ENCODE measurements around the gene MOK.

Gene MOK

DNA sequence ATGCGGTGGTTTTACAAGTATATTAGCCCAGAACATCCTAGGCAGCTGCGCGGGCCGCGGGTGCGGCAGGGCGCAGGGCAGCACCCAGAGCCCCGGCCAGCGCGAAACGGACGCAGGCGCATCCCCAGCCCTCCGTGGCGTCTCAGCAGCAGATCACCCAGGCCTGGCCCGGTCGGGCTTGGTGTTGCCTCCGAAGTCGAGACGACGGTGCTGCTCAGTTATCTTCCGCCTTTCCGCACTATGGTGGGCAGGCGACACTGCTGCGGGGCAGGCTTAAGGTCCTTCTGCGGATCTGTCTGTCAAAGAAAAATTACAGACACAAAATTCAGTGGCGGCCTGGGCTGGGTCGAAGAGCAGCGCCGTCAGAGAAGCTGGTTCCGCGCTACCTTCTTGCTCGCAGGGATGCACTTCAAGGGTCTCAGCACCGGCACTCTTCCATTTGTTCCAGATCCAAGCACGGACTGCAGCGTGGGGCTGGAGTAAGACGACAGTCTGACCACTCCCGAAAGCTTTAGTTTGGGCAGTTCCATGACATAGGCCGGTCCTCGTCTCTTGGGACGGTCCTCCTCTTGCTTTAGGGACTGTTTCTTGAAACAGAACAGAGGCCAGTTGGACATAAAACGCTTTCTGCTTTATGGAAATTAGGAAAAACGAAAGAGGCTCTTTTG, 75.8 kb downstream of the MOK start:
- CTCF ChIA-PET: interaction anchor here (0.8 to 5.5 kb wide), 3 partner anchors 8 to 86 kb away, joined by 3 to 60 read pairs (median 3); no protein-coding TSS in a partner anchor
- no peak overlapping the region for H3K4me3 ChIP-seq (ENCODE audit: low read depth, low read length)
- TF ChIP-seq, protein P1, sequence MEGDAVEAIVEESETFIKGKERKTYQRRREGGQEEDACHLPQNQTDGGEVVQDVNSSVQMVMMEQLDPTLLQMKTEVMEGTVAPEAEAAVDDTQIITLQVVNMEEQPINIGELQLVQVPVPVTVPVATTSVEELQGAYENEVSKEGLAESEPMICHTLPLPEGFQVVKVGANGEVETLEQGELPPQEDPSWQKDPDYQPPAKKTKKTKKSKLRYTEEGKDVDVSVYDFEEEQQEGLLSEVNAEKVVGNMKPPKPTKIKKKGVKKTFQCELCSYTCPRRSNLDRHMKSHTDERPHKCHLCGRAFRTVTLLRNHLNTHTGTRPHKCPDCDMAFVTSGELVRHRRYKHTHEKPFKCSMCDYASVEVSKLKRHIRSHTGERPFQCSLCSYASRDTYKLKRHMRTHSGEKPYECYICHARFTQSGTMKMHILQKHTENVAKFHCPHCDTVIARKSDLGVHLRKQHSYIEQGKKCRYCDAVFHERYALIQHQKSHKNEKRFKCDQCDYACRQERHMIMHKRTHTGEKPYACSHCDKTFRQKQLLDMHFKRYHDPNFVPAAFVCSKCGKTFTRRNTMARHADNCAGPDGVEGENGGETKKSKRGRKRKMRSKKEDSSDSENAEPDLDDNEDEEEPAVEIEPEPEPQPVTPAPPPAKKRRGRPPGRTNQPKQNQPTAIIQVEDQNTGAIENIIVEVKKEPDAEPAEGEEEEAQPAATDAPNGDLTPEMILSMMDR (IDR thresholded peaks at IDR 0.05; ENCODE audit: insufficient read depth, low read length, missing control alignments): no peak
- no peak for DNase-seq (ENCODE audit: low read depth, low spot score)
- POLR2A ChIA-PET: no interaction called here

DNA sequence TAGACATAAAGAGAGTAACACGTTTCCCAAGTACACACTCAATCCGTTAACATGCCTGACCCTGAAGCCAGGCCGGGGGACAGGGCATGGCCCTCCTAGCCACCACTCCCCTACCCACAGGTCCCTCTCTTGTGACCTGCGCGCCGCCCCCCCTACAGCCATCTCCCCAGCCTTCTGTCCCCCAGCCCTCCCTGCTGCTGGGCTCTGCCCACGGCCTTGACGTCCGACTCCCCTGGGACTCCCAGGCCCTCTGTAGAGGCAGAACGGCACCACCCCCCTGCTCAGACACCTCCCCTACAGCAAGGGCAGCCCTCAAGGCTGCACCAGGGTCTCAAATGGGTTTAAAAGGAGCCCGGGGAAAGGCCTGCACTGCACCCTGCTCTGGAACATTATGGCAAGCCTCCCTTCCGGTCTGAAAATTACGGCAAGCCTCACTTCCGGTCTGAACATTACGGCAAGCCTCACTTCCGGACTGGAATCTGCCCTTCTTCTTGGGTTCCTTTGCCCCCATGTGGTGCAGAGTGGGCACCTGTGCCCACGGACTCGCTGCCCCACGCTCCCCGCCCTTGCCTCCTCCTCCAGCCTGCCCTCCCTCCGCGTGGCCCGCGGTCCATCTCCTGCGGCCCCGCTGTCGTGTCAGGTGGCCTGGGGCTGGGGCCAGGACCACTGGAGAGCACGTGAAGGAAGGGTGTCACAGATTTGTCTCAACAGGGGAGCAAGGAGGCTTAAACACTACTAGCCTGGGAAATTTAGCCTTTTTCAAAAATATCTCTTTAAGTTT, 77.6 kb downstream of the MOK start:
- POLR2A ChIA-PET: no interaction called here
- CTCF ChIA-PET: interaction anchor here (1.2 to 1.5 kb wide), 2 partner anchors 9 to 87 kb away, joined by 4 to 5 read pairs; no protein-coding TSS in a partner anchor
- no peak for DNase-seq (ENCODE audit: low read depth, low spot score)
- no peak overlapping the region for H3K4me3 ChIP-seq (ENCODE audit: low read depth, low read length)
- TF ChIP-seq, protein P1 (IDR thresholded peaks at IDR 0.05; ENCODE audit: insufficient read depth, low read length, missing control alignments): no peak

DNA sequence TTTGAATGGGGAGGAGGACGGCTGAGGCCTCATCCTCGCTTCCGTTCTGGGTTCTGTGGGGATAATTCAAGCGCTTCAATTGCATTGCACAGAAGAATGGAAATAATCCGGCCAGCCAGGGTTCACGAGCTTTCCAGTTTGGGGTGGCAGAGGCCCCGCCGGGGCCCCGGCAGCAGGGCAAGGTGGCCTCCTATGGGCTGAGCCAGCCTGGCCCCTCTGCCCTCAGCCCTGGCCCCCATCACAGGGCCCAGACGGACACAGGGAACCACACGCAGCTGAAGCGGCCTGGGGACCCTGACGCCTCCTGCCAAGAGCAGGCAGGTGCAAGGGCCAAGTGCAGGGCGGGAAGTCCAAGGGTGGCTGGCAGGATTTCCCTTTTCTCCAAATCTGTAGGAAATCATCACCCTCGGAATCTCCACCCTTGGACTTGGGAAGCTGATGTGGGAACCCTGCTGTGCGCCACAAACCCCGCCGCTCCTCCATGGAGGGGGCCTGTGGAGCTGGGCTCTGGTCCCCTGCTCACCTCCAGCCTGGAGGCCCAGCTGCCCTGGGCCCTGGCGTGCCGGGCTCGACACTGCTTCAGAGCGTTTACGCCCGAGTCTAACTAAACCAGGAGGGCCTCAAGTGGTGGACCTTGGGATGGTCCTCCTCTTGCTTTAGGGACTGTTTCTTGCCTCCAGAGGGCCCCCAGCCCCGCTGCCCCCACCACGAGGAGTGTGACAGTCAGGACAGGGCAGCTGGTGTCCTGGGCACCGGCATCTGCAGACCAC, 78.4 kb downstream of the MOK start:
- POLR2A ChIA-PET: no interaction called here
- TF ChIP-seq, protein P1 (IDR thresholded peaks at IDR 0.05; ENCODE audit: insufficient read depth, low read length, missing control alignments): no peak

GRCh38 chr14:102225936-102226335, 79.0 kb downstream of the MOK start:
- CTCF ChIA-PET: interaction anchor here (1.5 to 2.6 kb wide), 3 partner anchors 7 to 89 kb away, joined by 3 to 17 read pairs (median 5); no protein-coding TSS in a partner anchor
- TF ChIP-seq, protein P1 (IDR thresholded peaks at IDR 0.05; ENCODE audit: insufficient read depth, low read length, missing control alignments): no peak
- no peak overlapping the region for H3K4me3 ChIP-seq (ENCODE audit: low read depth, low read length)
- no peak for DNase-seq (ENCODE audit: low read depth, low spot score)
- POLR2A ChIA-PET: no interaction called here

More for the DNA sequence above, 78.4 kb downstream of the MOK start:
- no peak for DNase-seq (ENCODE audit: low read depth, low spot score)
- H3K4me3 ChIP-seq (ENCODE audit: low read depth, low read length): no peak overlapping the region
- CTCF ChIA-PET: interaction anchor here (1.5 kb wide), 1 partner anchor 10 kb away, joined by 5 read pairs; no protein-coding TSS in a partner anchor

- TF ChIP-seq, protein P1 (IDR thresholded peaks at IDR 0.05; ENCODE audit: insufficient read depth, low read length, missing control alignments): no peak
- CTCF ChIA-PET: interaction anchor here (1.6 to 2.6 kb wide), 3 partner anchors 8 to 90 kb away, joined by 3 to 17 read pairs (median 6); no protein-coding TSS in a partner anchor
- POLR2A ChIA-PET: no interaction called here
- DNase-seq (ENCODE audit: low read depth, low spot score): no peak
- H3K4me3 ChIP-seq (ENCODE audit: low read depth, low read length): no peak overlapping the region
Observed at GRCh38 chr14:102225386-102225785, 79.6 kb downstream of the MOK start.

All from AG04449 (cell line).